Stomach (tissue), 9 donors: ENCODE results near the gene UBE2N. TPM values are rescaled to one million over a fixed set of nuclear protein-coding genes. Genes with fewer than 3 reads are reported as not detected.

ENCODE experiments used
- DNase-seq, 2 donors: peaks; one replicate each; pipeline versions ENCODE4 v3.0.0 to v3.0.0-alpha.2; 2013 to 2019
- H3K27ac ChIP-seq, 5 donors: fragments of 200-600 bp in 4 of 5; sonication (generic) in 4 of 5; one replicate each; pipeline ENCODE4 v1.5.1; 2013 to 2019; ENCODE audit warnings: mild to moderate bottlenecking in 1 of 5, moderate library complexity in 1 of 5
- H3K27me3 ChIP-seq, 3 donors: fragments of 200-600 bp; sonication (generic); one replicate each; pipeline ENCODE4 v1.5.1; 2017 to 2019; ENCODE audit warnings: mixed run types in 1 of 3
- H3K36me3 ChIP-seq, 4 donors: fragments of 200-600 bp; sonication (generic); 1 replicate in 3 of 4; 2 replicates in 1 of 4; pipeline ENCODE4 v1.5.1; 2016 to 2019
- H3K4me1 ChIP-seq, 4 donors: fragments of 200-600 bp; sonication (generic); one replicate each; pipeline ENCODE4 v1.5.1; 2016 to 2019
- H3K4me3 ChIP-seq, 4 donors: fragments of 200-600 bp; sonication (generic) in 3 of 4; one replicate each; pipeline ENCODE4 v1.5.1; 2016 to 2019; ENCODE audit warnings: mild to moderate bottlenecking in 1 of 4
- H3K9me3 ChIP-seq, 4 donors: fragments of 200-600 bp; sonication (generic); one replicate each; pipeline ENCODE4 v1.5.1; 2016 to 2019
- EP300 ChIP-seq: sonication (generic); formaldehyde crosslinking; IDR thresholded peaks from one replicate; pipeline ENCODE4 v1.6.1; 2017; ENCODE audit warnings: antibody characterized with exemption
- POLR2A ChIP-seq, 4 donors: fragments of 450-650 bp; IDR thresholded peaks; one replicate each; pipeline ENCODE4 v1.6.1; 2016; ENCODE audit warnings: antibody characterized with exemption in 4 of 4, control low read depth in 2 of 4, mild to moderate bottlenecking in 1 of 4, moderate library complexity in 1 of 4
- POLR2AphosphoS5 ChIP-seq, 3 donors: sonication (generic); formaldehyde crosslinking; IDR thresholded peaks; one replicate each; pipeline ENCODE4 v1.6.1; 2016; ENCODE audit warnings: antibody characterized with exemption in 3 of 3
- WGBS, 5 donors: extraction: QIAGEN DNeasy Blood & Tissue Kit in 3 of 5; methylation state at CpG; one replicate each; pipeline versions ENCODE4 v1.1.5 to v1.1.7; 2013 to 2018; 5-methylcytosine and 5-hydroxymethylcytosine counted together
- intact Hi-C: fragments of 100-400 bp; cut with DNase I; formaldehyde crosslinking; loops from one replicate; pipeline ENCODE4 v1.15.1; 2023; ENCODE audit warnings: low total_unique reads
- polyA plus RNA-seq, 3 donors: library from polyadenylated mRNA; stranded (reverse); fragments of 200-250 nt; gene quantifications; one replicate each; pipeline ENCODE4 v1.2.3, GENCODE V29; 2013
- total RNA-seq, 5 donors: library from RNA; depleted of rRNA; stranded (reverse); fragments of >200 nt; gene quantifications; one replicate each; pipeline versions ENCODE4 v1.1.0 to v1.2.3, GENCODE V29; 2014 to 2016
- TF ChIP-seq, protein P1 (sequence below), 7 experiments: fragments of 450-650 bp in 4 of 7; fragments of 200-600 bp in 3 of 7; sonication (generic) in 3 of 7; IDR thresholded peaks; one replicate each; pipeline ENCODE4 v1.5.1; 2016 to 2019; ENCODE audit warnings: antibody characterized with exemption in 7 of 7, control low read depth in 2 of 7, mild to moderate bottlenecking in 1 of 7
- donor health status: healthy with polysubstance abuse.
- donor health status: Bipolar disorder and iron deficiency.
- donor health status: healthy.

Gene UBE2N
- total and polyA plus RNA-seq, 8 donors, result 6.1 to 65.7 (median 33.9) TPM

DNA sequence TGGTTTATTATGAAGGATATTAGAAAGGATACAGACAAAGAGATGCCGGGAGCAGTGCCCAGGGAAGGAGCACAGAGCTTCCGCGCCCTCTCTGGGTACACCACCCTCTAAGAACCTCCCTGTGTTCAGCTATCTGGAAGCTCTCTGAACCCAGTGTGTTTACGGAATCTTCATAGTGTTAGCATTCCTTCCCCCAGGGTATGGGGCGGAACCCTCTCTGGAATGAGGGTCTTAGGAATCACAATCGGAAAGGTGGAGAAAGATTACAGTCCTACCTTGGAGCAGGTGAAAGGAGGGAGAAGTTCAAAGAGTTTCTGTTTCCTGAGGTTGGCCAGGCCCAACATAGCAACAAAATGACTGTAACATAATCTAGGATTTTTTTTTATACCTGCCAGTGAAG is 70.8 kb downstream of the UBE2N start:
- Histone ChIP-seq H3K27me3 (no peaks in the 10 kb centered on the region), H3K4me3 (no peak overlapping the region), H3K4me1 (peaks cover 5 to 25% (median 16%) of the 10 kb centered on the region in 4 donors), H3K27ac (no peak overlapping the region), H3K9me3 (no peaks in the 10 kb centered on the region), H3K36me3 (no peaks in the 10 kb centered on the region)
- intact Hi-C loops, result no loop called here
- no peak for DNase-seq
- no peak for TF ChIP-seq POLR2AphosphoS5 (IDR thresholded peaks at IDR 0.05)
- no peak for TF ChIP-seq EP300
- TF ChIP-seq, protein P1, sequence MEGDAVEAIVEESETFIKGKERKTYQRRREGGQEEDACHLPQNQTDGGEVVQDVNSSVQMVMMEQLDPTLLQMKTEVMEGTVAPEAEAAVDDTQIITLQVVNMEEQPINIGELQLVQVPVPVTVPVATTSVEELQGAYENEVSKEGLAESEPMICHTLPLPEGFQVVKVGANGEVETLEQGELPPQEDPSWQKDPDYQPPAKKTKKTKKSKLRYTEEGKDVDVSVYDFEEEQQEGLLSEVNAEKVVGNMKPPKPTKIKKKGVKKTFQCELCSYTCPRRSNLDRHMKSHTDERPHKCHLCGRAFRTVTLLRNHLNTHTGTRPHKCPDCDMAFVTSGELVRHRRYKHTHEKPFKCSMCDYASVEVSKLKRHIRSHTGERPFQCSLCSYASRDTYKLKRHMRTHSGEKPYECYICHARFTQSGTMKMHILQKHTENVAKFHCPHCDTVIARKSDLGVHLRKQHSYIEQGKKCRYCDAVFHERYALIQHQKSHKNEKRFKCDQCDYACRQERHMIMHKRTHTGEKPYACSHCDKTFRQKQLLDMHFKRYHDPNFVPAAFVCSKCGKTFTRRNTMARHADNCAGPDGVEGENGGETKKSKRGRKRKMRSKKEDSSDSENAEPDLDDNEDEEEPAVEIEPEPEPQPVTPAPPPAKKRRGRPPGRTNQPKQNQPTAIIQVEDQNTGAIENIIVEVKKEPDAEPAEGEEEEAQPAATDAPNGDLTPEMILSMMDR (IDR thresholded peaks at IDR 0.05), result no peak
- TF ChIP-seq POLR2A (IDR thresholded peaks at IDR 0.05), result no peak
- 92 to 96% (median 93%) methylated on average over 6 of the region's 6 CpGs for WGBS, 5 donors

DNA sequence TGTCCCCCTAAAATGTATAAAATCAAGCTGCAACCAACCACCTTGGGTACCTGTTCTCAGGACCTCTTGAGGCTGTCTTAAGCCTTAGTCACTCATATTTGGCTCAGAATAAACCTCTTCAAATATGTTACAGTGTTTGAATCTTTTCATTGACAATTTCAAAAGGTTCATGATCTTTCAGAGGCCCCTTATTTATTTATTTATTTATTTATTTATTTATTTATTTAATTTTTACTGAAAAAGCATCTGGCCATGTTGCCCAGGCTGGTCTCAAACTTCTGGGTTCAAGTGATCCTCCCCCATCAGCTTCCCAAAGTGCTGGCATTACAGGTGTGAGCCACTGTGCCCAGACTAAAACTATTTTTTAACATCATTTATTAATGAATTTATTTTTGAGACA is 72.2 kb downstream of the UBE2N start:
- Histone ChIP-seq H3K4me1 (peaks cover 5 to 12% (median 7%) of the 10 kb centered on the region in 4 donors), H3K4me3 (no peak overlapping the region), H3K36me3 (no peaks in the 10 kb centered on the region), H3K27me3 (no peaks in the 10 kb centered on the region), H3K27ac (no peak overlapping the region), H3K9me3 (no peaks in the 10 kb centered on the region)
- no peak for DNase-seq
- TF ChIP-seq POLR2A (IDR thresholded peaks at IDR 0.05) (no peak), EP300 (no peak), POLR2AphosphoS5 (IDR thresholded peaks at IDR 0.05) (no peak)
- TF ChIP-seq, protein P1 (IDR thresholded peaks at IDR 0.05), result no peak
- intact Hi-C loops, result no loop called here

DNA sequence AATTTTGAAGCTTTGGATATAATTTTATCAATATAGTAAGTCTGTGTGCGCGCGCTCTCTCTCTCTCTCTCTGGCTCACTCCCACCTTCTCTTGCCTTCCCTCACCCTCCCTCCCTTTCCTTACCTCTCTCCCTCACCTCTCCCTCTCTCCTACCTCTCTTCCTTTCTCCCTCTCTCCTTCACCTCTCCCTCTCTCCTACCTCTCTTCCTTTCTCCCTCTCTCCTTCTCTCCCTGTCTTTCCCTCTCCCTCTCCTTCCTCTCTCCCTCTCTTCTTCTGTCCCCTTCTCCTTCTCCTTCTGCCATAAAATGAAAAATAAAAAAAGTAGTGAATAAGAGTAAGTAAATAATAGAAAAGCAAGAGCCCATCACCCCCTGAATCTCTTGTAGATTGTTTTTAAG is 73.0 kb downstream of the UBE2N start:
- no peaks in the 10 kb centered on the region for H3K27me3 ChIP-seq
- no peaks in the 10 kb centered on the region for H3K36me3 ChIP-seq
- no peaks in the 10 kb centered on the region for H3K9me3 ChIP-seq
- peaks cover 0 to 5% (median under 1%) of the 10 kb centered on the region in 4 donors for H3K4me1 ChIP-seq
- no peak overlapping the region for H3K27ac ChIP-seq
- TF ChIP-seq, protein P1 (IDR thresholded peaks at IDR 0.05), result no peak
- TF ChIP-seq EP300, result no peak
- no peak for TF ChIP-seq POLR2AphosphoS5 (IDR thresholded peaks at IDR 0.05)
- no peak for TF ChIP-seq POLR2A (IDR thresholded peaks at IDR 0.05)
- WGBS, 5 donors, result 96 to 100% (median 99%) methylated on average over 3 of the region's 3 CpGs
- intact Hi-C loops, result no loop called here
- DNase-seq, result no peak
- H3K4me3 ChIP-seq, result no peak overlapping the region

DNA sequence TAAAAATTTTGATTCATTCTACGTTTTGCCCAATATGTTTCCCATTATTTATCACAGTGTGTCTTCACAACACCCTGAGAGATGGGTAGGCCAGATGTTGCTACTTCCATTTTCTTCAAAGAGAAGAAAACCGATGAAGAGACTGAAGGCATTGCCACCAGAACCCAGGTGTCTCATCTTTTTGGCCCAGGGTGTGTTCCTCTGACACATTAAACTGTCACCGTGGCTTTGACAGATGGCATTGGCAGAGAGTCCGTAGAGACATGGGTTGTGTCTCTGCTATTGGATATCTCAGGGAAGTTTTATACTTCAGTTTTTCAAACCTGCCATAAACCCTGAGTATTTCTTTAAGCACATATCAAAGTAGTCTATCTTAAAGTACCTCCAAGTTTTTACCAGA is 75.3 kb downstream of the UBE2N start:
- intact Hi-C loops, result no loop called here
- Histone ChIP-seq H3K27ac (no peak overlapping the region), H3K36me3 (no peaks in the 10 kb centered on the region), H3K4me3 (no peak overlapping the region), H3K4me1 (no peaks in the 10 kb centered on the region), H3K27me3 (no peaks in the 10 kb centered on the region), H3K9me3 (no peaks in the 10 kb centered on the region)
- TF ChIP-seq, protein P1 (IDR thresholded peaks at IDR 0.05), result no peak
- TF ChIP-seq POLR2AphosphoS5 (IDR thresholded peaks at IDR 0.05) (no peak), EP300 (no peak), POLR2A (IDR thresholded peaks at IDR 0.05) (no peak)
- 86 to 93% (median 90%) methylated on average over 4 of the region's 4 CpGs for WGBS, 5 donors
- DNase-seq, result no peak
